Posterior vena cava (tissue), 2 donors: ENCODE data around the gene TBC1D22A. TPM values are rescaled to one million over a fixed set of nuclear protein-coding genes. Genes with fewer than 3 reads are reported as not detected.
A peak's percentile ranks its signal among the peaks of the same experiment; 100 is the strongest.

ENCODE experiments used
- DNase-seq: peaks from one replicate; pipeline ENCODE4 v3.0.0-alpha.2; 2020; ENCODE audit warnings: low spot score
- intact Hi-C, 2 donors: fragments of 100-400 bp; cut with DNase I; formaldehyde crosslinking; loops; one replicate each; pipeline versions ENCODE4 v1.14.1 to v1.14.2; 2022 to 2023
- total RNA-seq, 2 donors: library from RNA; stranded (reverse); fragmentation: NEBNext Ultra II Directional; extraction: Animal tissue kit (Norgen Biotek cat#: 25700); gene quantifications; one replicate each; pipeline ENCODE4 v1.2.1, GENCODE V29; 2021
- donor health status: DM: yes; HTN: yes; CAD: no.
- donor health status: DM: yes; HTN: yes; CAD: no.

TBC1D22A gene
- total RNA-seq, 2 donors from 2014 or later = 19.3 to 21.7 TPM

DNA sequence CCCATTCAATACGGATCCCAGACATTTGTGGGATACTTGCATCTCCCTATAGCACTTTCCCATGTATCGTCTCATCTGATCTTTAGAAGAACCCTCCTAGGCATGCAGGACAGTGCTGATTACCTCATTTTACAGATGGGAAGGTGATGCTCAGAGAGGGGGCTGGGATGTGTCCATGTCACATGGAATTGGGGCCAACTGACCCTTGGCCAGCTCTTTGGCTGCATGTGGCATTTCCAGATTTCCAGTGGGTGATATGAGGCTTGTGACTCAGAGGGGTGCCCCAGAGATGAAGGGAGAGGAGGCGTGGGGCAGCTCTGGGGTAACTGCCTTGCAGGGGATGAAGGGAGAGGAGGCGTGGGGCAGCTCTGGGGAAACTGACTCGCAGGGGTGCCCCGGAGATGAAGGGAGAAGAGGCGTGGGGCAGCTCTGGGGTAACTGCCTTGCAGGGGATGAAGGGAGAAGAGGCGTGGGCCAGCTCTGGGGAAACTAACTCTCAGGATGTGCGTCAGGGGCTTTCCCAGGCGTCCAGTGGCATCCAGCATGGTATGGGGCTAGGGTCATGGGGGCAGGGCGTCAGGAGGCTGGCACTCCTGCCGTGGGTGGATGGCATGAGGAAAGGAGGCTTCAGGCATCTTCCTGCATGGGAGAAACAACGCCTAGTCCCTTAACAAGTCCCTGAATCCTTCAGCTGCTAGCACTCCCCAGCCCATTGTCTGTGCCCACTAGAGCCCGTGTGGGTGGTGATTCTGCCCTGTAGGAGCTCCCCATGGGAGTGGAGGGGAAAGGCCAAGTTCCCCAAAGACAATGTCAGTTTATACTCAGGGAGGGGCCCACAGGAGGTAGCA, 12.5 kb upstream of the TBC1D22A start:
- intact Hi-C loops = no loop called here

DNA sequence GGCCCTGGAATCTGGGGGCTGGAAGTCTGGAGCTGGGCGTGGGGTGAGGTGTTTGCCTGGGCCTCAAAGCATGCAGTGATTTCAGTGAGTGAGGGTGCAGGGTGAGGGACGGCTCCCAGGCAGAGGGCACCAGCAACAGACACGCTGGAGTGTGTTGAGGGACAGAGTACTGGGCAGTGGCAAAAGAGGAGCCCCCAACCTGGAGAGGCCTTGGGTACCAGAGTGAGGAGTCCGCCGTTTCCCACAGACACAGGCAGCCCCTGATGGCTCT, 12.0 kb upstream of the TBC1D22A start:
- no peak for DNase-seq
- intact Hi-C loops = no loop called here

More for the DNA sequence above, 12.5 kb upstream of the TBC1D22A start:
- no peak for DNase-seq

- intact Hi-C loops = no loop called here
- DNase-seq = no peak
Measured at GRCh38 chr22:46750863-46751443, 11.5 kb upstream of the TBC1D22A start.

DNA sequence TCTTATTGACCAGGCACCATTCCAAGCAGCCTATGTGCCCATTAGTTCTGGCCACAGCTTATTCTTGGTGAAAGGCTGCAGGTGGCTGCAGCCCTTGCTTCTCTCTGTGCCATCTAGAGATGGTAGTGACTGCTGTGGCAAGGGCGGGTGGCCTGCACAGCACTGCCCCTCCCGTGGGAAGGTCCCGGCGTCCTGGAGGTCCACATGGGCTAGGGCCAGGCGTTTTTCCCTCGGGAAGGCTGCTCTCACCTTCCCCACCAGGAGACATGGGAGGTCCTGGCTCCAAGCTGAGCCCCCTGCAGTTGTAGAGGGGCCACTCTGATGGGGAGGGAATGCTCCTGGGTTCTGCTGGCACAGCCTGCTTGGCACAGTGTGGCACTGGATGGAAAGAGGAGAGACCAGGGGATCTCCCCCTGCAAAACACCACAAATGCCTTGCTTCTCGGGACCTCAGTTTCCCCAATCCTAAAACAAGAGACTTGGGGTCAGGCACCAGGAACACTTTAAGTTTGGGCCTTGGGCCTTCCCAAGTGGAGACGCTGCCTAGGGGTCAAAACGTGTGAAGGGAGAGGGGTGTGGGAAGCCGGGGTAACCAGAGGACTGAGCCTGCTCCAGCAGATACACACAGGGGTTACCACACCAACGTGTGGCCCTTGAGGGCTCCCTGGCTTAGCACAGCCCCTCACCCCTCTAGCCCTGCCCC, 10.0 kb upstream of the TBC1D22A start:
- DNase-seq = no peak
- intact Hi-C loops = no loop called here

- intact Hi-C loops = no loop called here
- no peak for DNase-seq
Measured at GRCh38 chr22:46752988-46753310, 9.5 kb upstream of the TBC1D22A start.

- intact Hi-C loops = no loop called here
- no peak for DNase-seq
Measured at GRCh38 chr22:46753360-46753759, 9.1 kb upstream of the TBC1D22A start.

GRCh38 chr22:46753761-46754109, 8.7 kb upstream of the TBC1D22A start:
- intact Hi-C loops = no loop called here
- no peak for DNase-seq

DNA sequence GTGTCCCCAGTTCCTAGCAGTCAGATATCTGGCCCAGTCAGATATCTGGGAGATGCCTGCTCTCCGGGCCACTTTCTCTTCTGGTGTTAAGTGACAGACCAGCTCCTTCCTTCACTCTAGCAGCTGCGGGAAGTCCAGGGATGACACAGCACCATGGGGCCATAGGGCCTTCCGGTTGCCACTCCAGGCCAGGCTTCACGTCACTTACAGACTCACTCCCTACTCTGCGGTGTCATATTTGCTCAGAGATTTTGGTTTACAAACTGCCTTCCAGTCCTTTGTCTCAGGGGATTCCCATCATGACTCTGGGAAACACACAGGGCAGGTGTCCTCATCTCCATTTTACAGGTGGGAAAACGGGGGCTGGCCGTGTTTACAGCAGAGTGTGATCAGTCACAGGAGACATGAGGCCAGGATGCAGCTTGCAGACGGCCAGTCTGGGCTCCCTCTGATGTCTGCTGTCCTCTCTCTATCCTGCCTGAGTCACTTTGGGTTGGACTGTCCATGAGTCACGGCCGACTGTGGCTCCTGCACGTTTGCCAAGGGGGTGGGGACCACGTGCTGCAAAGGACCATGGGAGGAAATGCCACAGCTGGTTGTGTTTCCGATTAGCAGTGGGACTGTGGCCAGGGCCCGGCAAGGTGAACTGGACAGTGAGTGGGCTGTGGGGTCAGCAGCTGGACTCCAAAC, 8.2 kb upstream of the TBC1D22A start:
- intact Hi-C loops = no loop called here
- DNase-seq = peak; percentile 99

- DNase-seq = no peak
- intact Hi-C loops = no loop called here
Measured at GRCh38 chr22:46754826-46755225, 7.6 kb upstream of the TBC1D22A start.

DNA sequence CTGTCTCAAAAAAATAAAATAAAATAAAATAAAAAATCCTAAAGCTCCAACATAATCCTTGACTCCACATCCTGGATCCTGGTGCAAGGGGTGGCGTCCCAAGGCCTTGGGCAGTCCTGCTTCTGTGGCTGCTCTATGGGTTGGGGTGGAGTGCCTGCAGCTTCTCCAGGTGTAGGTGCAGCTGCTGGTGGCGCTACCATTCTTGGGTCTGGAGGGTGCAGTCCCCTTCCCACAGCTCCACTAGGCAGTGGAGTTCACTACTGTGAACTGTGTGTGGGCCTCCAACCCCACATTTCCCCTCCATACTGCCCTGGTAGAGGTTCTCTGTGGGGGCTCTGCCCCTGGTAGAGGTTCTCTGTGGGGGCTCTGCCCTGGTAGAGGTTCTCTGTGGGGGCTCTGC, 6.9 kb upstream of the TBC1D22A start:
- no peak for DNase-seq
- intact Hi-C loops = no loop called here

- intact Hi-C loops = no loop called here
- DNase-seq = no peak
Measured at GRCh38 chr22:46756097-46756496, 6.4 kb upstream of the TBC1D22A start.

- no peak for DNase-seq
- intact Hi-C loops = no loop called here
Measured at GRCh38 chr22:46757104-46757503, 5.3 kb upstream of the TBC1D22A start.

GRCh38 chr22:46758121-46758520, 4.3 kb upstream of the TBC1D22A start:
- DNase-seq = no peak
- intact Hi-C loops = no loop called here

GRCh38 chr22:46758867-46759290, 3.6 kb upstream of the TBC1D22A start:
- intact Hi-C loops = no loop called here
- peak; percentile 62 for DNase-seq

- peak; percentile 32 for DNase-seq
- intact Hi-C loops = no loop called here
Measured at GRCh38 chr22:46761017-46761416, 1.4 kb upstream of the TBC1D22A start.

GRCh38 chr22:46761539-46762237, 762 bp upstream of the TBC1D22A start:
- DNase-seq = peak; percentile 74
- intact Hi-C loops = no loop called here

DNA sequence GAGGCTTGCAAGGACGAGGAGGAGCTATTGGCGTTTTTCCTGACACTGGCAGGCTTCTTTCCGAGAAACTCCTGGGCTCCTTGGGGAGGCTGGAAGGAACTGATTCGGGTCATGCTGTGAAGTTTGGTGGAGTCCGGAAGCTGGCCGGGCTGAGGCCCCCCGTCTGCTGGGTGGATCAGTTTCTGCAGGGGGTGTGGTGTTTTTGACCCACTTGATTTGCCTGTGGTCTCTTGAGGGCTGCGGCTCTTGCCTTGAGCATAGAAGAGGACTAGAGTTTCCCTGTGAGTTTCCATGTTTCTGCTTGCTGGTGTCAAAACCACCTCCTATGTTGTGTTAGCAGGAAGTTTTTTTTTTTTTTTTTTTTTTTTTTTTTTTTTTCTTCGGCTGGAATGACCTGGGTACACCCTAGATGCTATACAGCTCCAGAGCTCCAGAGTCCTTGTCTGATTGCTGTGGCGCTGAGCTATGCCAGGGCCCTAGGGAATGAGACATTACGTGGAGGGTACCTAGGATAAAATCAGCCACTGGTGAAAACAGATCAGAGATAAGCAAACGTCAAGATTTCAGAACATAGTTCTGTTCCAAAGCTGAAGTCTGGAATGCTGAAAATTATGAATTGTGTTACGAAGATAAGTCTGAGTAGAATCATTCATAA, 728 bp downstream of the TBC1D22A start:
- intact Hi-C loops = no loop called here
- DNase-seq = no peak

DNA sequence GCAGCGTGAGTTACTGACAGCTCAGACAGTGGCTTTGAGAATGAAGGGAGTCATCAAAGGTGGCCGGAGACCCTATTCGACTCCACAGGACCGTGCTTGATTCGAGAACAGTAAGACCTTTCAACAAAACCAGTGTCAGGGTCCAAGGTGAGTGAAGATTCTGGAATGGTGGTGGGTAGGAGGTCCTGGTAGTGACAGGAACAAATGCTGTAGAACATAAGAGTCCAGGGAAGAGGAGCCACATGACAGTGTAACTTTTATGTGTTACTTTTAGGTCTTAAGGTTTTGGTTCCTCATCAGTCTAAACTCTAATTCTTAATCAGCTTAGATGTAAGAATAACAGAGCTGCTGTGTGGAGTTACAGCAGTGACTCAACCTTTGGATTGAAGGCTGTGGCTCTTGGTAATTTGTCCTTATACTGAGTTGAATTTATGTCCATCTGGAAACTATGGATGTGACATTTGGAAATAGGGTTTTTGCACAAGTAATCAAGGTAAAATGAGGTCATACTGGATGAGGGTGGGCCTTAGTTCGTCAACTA, 1.8 kb downstream of the TBC1D22A start:
- no peak for DNase-seq
- intact Hi-C loops = no loop called here
